GM23248 (cell line): ENCODE results near the gene AKT1S1.

Source experiments
- EZH2 ChIP-seq: fragments of 200-600 bp; sonication (generic); IDR thresholded peaks from 2 replicates; pipeline ENCODE4 v1.6.1; 2018; ENCODE audit warnings: antibody characterized with exemption, mild to moderate bottlenecking; ENCODE audit not compliant: insufficient read depth, poor library complexity, severe bottlenecking
- EZH2phosphoT487 ChIP-seq: fragments of 200-600 bp; sonication (generic); IDR thresholded peaks from 2 replicates; pipeline ENCODE4 v1.6.1; 2018; ENCODE audit warnings: antibody characterized with exemption, moderate library complexity, mild to moderate bottlenecking, low read depth; ENCODE audit not compliant: insufficient read depth

GRCh38 chr19:49820125-49820524, 57.0 kb downstream of the AKT1S1 start:
- TF ChIP-seq EZH2phosphoT487 (no peak), EZH2 (no peak)
